OCI-LY1 (cell line): ENCODE data around the gene FREM2.

Experiments
- H2AFZ ChIP-seq: fragments of 200-600 bp; sonication (generic), shearing (Covaris generic); 2 replicates; pipeline ENCODE4 v1.6.0; 2014; ENCODE audit warnings: antibody characterized with exemption, mild to moderate bottlenecking, low read length
- H3F3A ChIP-seq: fragments of 200-600 bp; sonication (generic), shearing (Covaris generic); 2 replicates; pipeline ENCODE4 v1.6.0; 2014; ENCODE audit warnings: mild to moderate bottlenecking, antibody characterized with exemption, low read length, moderate library complexity; ENCODE audit not compliant: insufficient read depth
- H3K27ac ChIP-seq: fragments of 200-600 bp; sonication (generic); 2 replicates; pipeline ENCODE4 v1.5.1; 2014; ENCODE audit warnings: low read length, mixed run types, mild to moderate bottlenecking, low read depth; ENCODE audit not compliant: poor library complexity, severe bottlenecking
- H3K27me3 ChIP-seq: fragments of 200-600 bp; sonication (generic); 2 replicates; pipeline ENCODE4 v1.6.0; 2014; ENCODE audit warnings: antibody characterized with exemption, mild to moderate bottlenecking, low read length, moderate library complexity; ENCODE audit not compliant: insufficient read depth
- H3K36me3 ChIP-seq: fragments of 200-600 bp; sonication (generic); 2 replicates; pipeline ENCODE4 v1.6.1; 2014; ENCODE audit warnings: mild to moderate bottlenecking, antibody characterized with exemption, low read length, moderate library complexity, mixed read lengths; ENCODE audit not compliant: insufficient read depth
- H3K4me1 ChIP-seq: fragments of 200-600 bp; sonication (generic); 2 replicates; pipeline ENCODE4 v1.5.1; 2014; ENCODE audit warnings: mild to moderate bottlenecking, low read length, moderate library complexity; ENCODE audit not compliant: insufficient read depth, severe bottlenecking
- H3K4me2 ChIP-seq: fragments of 200-600 bp; sonication (generic), shearing (Covaris generic); 2 replicates; pipeline ENCODE4 v1.6.1; 2014; ENCODE audit warnings: low read length
- H3K4me3 ChIP-seq: fragments of 200-600 bp; sonication (generic); 2 replicates; pipeline ENCODE4 v1.5.1; 2014; ENCODE audit warnings: low read length, low read depth, mild to moderate bottlenecking, mixed read lengths; ENCODE audit not compliant: poor library complexity, severe bottlenecking
- H3K79me2 ChIP-seq: fragments of 200-600 bp; shearing (Covaris generic); 2 replicates; pipeline ENCODE4 v1.6.1; 2016; ENCODE audit warnings: mixed run types, low read length, mixed read lengths; ENCODE audit not compliant: insufficient read depth
- H3K9ac ChIP-seq: fragments of 200-600 bp; sonication (generic), shearing (Covaris generic); 2 replicates; pipeline ENCODE4 v1.6.1; 2014; ENCODE audit warnings: mild to moderate bottlenecking, low read length, mixed read lengths
- H3K9me2 ChIP-seq: fragments of 200-600 bp; sonication (generic), shearing (Covaris generic); 2 replicates; pipeline ENCODE4 v1.6.1; 2014; ENCODE audit warnings: low read depth, mild to moderate bottlenecking, low read length, mixed read lengths
- H3K9me3 ChIP-seq: fragments of 200-600 bp; shearing (Covaris generic); 2 replicates; pipeline ENCODE4 v1.6.1; 2014; ENCODE audit warnings: low read length, mixed read lengths
- H4K20me1 ChIP-seq: fragments of 200-600 bp; sonication (generic), shearing (Covaris generic); 2 replicates; pipeline ENCODE4 v1.6.0; 2016; ENCODE audit warnings: mild to moderate bottlenecking, low read length; ENCODE audit not compliant: insufficient read depth
- CTCF ChIP-seq: fragments of 200-600 bp; sonication (generic), shearing (Covaris generic); IDR thresholded peaks from 2 replicates; pipeline ENCODE4 v1.5.1; 2017; ENCODE audit warnings: mild to moderate bottlenecking, antibody characterized with exemption, low read length, moderate library complexity, mixed read lengths
- EZH2 ChIP-seq: fragments of 200-600 bp; sonication (generic), shearing (Covaris generic); IDR thresholded peaks from 2 replicates; pipeline ENCODE4 v1.8.0; 2017; ENCODE audit warnings: borderline replicate concordance, mixed run types, mild to moderate bottlenecking, antibody characterized with exemption, low read length, moderate library complexity, mixed read lengths

FREM2 gene

DNA sequence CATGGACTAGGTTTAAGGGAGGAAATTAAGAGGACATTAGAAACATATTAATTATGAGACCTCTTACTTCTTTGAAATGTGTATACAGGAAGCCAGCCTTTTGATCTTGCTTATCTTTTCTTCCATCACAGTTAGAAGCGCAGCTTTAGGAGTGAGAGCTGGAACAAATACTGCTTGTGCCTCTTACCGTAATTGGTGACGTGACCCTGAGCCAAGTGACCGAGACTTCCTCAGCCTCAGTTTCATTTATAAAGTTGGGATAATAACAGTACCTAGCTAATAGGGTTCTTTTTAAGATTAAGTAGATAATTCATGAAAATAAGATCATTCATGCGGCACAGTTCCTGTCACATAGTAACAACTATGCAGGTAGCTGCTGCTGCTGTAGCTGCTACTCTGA lies 18.5 kb downstream of the FREM2 start:
- H3K27me3 ChIP-seq, result no peaks in the 10 kb centered on the region
- H3K36me3 ChIP-seq, result no peaks in the 10 kb centered on the region
- H3K4me2 ChIP-seq, result no peak overlapping the region
- no peak overlapping the region for H3K27ac ChIP-seq
- H3K4me3 ChIP-seq, result no peak overlapping the region
- H3K79me2 ChIP-seq, result no peaks in the 10 kb centered on the region
- no peaks in the 10 kb centered on the region for H3K9me2 ChIP-seq
- TF ChIP-seq EZH2 (no peak), CTCF (no peak)
- no peak overlapping the region for H2AFZ ChIP-seq
- no peaks in the 10 kb centered on the region for H3K9me3 ChIP-seq
- no peak overlapping the region for H3K9ac ChIP-seq
- H4K20me1 ChIP-seq, result no peaks in the 10 kb centered on the region
- no peaks in the 10 kb centered on the region for H3F3A ChIP-seq
- H3K4me1 ChIP-seq, result no peaks in the 10 kb centered on the region

- Histone ChIP-seq H3K79me2 (no peaks in the 10 kb centered on the region), H3F3A (no peaks in the 10 kb centered on the region), H3K27me3 (no peaks in the 10 kb centered on the region), H2AFZ (no peak overlapping the region), H3K4me1 (no peaks in the 10 kb centered on the region), H3K9me2 (no peaks in the 10 kb centered on the region), H3K36me3 (no peaks in the 10 kb centered on the region), H3K9me3 (no peaks in the 10 kb centered on the region), H3K27ac (no peak overlapping the region), H4K20me1 (no peaks in the 10 kb centered on the region), H3K9ac (no peak overlapping the region), H3K4me2 (no peak overlapping the region), H3K4me3 (no peak overlapping the region)
- TF ChIP-seq EZH2 (no peak), CTCF (no peak)
These were observed 20.6 kb downstream of the FREM2 start for GRCh38 chr13:38707460-38707859.

DNA sequence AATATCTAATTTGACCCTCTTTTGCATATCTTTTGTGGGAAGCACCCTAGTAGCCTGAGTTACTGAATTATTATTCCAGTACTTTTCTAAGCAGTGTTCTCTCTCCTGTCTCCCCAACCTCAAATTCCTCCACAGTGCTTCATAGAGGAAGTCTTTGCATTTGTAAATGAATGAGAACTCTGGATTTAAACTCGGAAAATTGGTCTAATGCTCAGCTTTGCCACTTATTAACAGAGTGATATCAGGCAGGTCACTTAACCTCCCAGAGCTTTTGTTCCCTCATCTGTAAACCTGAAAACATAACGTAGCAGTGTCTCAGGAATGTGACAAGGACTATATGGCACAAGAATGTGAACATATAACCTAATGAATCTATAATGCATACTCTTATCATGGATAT lies 26.2 kb downstream of the FREM2 start:
- H3K9me3 ChIP-seq, result no peaks in the 10 kb centered on the region
- no peaks in the 10 kb centered on the region for H3K9me2 ChIP-seq
- H3F3A ChIP-seq, result no peaks in the 10 kb centered on the region
- H3K9ac ChIP-seq, result no peak overlapping the region
- H2AFZ ChIP-seq, result no peak overlapping the region
- H3K4me1 ChIP-seq, result no peaks in the 10 kb centered on the region
- no peak overlapping the region for H3K4me2 ChIP-seq
- no peaks in the 10 kb centered on the region for H4K20me1 ChIP-seq
- H3K4me3 ChIP-seq, result no peak overlapping the region
- no peaks in the 10 kb centered on the region for H3K27me3 ChIP-seq
- H3K27ac ChIP-seq, result no peak overlapping the region
- H3K36me3 ChIP-seq, result no peaks in the 10 kb centered on the region
- H3K79me2 ChIP-seq, result no peaks in the 10 kb centered on the region
- TF ChIP-seq CTCF, result no peak
- TF ChIP-seq EZH2, result no peak
